HG02571 (cell line): ENCODE results near the gene KCNK13.
"Not testable (repeated sequence)": the region's sequence is repeated elsewhere in the genome, so short reads cannot be mapped to it uniquely, and the experiment has no call there.

ENCODE experiments used
- ATAC-seq: cut with Tn5 transposase; IDR thresholded peaks from one replicate; pipeline ENCODE4 v1.9.1; 2021; ENCODE audit warnings: mild to moderate bottlenecking, moderate library complexity; ENCODE audit not compliant: unreplicated experiment

The KCNK13 gene

GRCh38 chr14:90061685-90062126 is at the start of gene KCNK13:
Gene KCNK13 (plus strand): TSS chr14:90061994. CDS start chr14:90062206, 212 bp downstream.
- ATAC-seq, result no peak

DNA sequence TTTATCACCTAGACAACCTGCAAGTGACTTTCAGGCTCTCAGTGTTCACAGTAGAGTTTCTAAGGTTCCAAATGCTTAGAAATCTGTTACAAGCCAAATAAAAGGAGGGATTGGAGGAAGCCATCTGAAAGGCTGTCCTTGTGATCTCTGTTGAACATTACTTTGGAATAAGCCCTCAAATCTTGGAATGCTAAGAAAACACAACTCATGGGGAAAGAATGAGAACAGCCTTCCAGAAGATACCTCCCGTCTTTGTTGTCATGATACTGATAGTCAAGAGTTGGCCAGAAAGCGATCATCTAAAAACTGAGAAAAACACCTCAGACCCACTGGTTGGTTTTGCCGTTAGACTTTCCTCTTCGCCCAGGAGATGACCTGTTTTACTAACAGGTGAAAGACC is 44.4 kb upstream of the KCNK13 start:
- ATAC-seq, result no peak

GRCh38 chr14:90019824-90020523 is 41.8 kb upstream of the KCNK13 start:
- no peak for ATAC-seq

DNA sequence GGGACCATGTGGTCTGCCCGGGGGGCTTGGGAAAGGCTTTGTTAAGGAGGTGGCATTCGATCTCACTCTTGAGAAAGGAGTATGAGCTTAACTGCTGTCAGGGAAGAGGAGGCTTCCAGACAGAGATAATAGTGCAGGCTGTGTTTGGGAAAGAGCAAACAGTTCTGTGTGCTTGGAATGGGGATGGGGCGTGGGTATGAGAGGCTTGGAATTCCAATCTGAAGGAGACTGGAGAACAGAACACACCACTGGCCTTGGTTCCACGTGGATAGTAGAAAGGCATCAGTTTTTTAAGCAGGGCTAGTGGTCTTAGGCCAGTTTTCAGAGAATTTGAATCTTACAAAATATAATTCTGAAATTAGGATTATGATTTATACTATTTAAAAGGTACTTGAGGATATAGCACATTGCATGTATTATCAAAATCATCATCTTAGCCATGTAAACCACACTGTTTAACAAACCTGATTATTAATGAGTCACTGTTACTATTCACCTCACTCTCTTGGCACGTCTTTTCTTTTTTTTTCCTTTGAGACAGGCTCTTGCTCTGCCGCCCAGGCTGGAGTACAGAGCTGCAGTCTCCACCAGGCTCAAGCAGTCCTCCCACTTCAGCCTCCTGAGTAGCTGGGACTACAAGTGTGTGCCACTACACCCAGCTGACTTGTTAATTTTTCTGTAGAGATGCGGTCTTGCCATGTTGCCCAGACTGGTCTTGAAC is 38.5 kb upstream of the KCNK13 start:
- no peak for ATAC-seq

GRCh38 chr14:90024910-90025309 is 36.9 kb upstream of the KCNK13 start:
- no peak for ATAC-seq

GRCh38 chr14:90026608-90027007 is 35.2 kb upstream of the KCNK13 start:
- ATAC-seq, result not testable (repeated sequence)

- no peak for ATAC-seq
Observed at GRCh38 chr14:90027842-90028241, 34.0 kb upstream of the KCNK13 start.

DNA sequence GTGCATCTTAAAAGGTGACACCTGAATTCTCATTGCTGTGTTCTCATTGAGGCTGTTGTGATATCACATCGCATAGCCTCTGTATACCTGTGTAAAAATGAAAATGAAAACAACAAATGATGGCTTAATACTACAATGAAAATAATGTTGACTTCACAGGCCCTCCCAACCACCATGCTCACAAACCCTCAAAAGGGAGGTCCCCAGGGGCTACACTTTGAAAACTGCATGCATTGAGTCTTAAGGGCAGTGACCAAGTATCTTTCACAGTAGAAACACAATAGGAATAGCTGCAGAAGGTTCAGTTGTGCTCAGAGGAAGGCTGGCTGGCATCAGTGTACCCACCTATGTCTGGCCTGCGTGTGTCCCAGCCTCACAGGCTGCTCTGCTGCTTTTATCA is 27.6 kb upstream of the KCNK13 start:
- no peak for ATAC-seq

- ATAC-seq, result no peak
Observed at GRCh38 chr14:90034835-90035525, 26.8 kb upstream of the KCNK13 start.

GRCh38 chr14:90039253-90040010 is 22.4 kb upstream of the KCNK13 start:
- no peak for ATAC-seq

DNA sequence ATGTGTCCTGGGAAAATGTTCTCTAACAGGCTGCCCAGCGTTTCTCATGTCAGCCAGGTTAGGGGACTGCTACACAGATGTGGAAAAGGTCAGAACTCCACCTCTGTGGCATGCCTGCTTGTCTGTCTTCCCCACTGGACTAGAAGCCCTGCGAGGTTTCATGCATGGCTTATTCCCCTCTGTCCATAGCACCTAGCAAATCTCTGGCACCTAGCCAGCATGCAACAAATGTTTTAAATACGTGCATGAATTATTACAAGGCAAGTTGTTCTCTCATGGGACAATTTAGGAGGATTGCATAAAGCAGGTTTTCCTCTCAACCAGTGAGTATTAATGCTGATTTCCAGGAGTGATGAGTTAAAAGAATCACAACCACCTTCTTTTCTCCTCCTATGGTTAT is 21.4 kb upstream of the KCNK13 start:
- ATAC-seq, result no peak

DNA sequence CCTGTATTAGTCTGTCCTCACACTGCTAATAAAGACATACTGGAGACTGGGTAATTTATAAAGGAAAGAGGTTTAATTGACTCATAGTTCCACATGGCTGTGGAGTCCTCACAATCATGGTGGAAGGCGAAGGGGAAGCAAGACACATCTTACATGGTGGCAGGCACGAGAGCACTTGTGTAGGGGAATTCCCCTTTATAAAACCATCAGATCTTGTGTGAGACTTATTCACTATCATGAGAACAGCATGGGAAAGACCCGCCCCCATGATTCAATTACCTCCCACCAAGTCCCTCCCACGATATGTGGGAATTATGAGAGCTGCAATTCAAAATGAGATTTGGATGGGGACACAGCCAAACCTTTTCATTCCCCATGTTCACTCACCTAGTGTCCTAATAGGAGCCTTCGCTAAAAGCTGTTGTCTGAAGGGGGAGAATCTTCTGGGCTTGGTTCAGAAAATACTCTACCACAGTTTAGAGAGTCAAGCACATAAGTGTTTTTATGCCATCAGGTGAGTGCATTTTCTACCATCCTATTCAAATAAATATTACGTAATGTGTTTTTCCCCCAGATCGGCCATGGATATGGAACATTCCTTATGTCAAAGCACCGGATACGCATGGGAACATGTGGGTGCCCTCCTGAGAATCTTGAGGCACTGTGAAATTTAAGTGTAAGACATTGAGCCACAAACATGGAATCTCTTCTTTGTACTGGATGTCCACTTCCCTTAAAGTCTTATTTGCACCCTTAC is 19.1 kb upstream of the KCNK13 start:
- ATAC-seq, result no peak

GRCh38 chr14:90045616-90046015 is 16.2 kb upstream of the KCNK13 start:
- no peak for ATAC-seq

DNA sequence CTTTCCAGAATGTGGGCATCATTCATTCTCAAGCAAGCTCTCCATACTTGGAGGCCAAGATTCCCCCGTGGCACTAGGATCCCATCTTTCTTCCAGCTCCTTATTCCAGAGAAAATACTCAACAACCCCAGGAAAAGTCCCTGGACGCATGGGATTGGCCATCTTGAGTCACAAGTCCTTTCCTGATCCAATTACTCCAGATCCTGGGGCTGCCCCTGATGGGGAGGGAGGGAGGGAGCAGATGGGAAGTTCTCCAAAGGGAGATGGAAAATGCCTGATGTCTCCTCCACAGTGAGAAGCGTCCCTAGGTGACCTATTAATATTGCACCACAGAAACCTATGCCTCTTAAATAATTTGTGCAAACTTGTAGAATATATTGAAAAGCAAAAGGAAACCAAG is 12.4 kb upstream of the KCNK13 start:
- no peak for ATAC-seq

DNA sequence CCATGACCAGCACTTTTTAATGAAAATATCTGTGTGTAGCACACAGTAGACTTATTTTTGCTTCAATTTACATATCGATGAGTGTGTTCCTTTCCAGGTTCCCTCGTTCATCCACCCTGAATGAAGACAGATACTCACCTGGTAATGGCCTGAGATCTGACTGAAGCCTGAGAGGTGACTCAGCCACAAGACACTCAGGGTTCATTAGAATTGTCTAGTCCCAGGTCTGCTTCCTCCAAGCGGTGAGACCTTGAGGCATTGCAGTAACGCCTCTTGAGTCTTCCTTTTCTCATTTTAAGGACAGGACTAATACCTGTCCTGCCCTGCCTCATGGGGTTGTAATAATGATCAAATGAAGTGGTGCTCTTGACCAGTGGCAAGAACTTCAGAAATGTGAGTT is 11.5 kb upstream of the KCNK13 start:
- no peak for ATAC-seq

- ATAC-seq, result no peak
Observed at GRCh38 chr14:90053044-90053443, 8.8 kb upstream of the KCNK13 start.

- ATAC-seq, result no peak
Observed at GRCh38 chr14:90054803-90055202, 7.0 kb upstream of the KCNK13 start.

DNA sequence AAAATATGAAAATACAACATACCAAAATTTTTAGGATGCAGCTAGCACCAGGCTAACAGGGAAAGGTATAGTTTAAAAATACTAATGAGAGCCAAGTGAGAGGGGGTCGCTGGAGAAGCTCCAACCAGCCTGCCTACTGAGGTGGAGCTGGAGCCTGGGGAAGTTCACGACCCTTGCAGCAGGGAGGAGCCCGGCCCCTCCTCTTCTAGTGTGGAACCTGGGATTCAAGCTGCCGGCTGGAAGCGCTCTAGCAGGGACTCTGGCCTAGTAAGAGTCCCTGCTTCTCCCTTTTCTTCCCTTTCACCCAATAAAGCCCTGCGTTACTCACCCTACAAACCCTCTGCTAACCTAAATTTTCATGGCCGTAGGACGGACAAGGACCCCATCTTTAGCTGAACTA is 5.0 kb upstream of the KCNK13 start:
- ATAC-seq, result no peak

DNA sequence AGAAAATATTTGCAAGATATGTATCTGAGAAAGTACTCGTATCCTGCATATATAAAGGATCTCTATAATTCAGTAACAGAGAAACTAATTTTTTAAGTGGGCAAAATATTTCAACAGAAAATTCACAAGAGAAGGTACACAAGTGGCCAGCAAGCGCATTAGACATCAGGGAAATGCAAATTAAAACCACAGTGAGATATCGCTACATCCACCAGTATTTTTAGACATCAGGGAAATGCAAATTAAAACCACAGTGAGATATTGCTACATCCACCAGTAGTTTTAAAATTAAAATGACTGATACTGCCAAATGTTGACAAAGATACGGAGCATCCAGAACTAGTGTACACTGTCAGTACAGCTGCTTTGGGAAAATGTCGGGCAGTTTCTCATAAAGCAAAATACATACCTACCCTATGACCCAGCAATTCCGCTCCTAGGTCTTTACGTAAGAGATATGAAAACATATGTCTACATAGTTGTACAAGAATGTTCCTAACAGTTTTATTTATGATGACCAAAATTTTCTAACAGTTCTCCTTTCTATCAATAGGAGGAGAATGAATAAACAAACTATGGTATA is 2.8 kb upstream of the KCNK13 start:
- ATAC-seq, result no peak

DNA sequence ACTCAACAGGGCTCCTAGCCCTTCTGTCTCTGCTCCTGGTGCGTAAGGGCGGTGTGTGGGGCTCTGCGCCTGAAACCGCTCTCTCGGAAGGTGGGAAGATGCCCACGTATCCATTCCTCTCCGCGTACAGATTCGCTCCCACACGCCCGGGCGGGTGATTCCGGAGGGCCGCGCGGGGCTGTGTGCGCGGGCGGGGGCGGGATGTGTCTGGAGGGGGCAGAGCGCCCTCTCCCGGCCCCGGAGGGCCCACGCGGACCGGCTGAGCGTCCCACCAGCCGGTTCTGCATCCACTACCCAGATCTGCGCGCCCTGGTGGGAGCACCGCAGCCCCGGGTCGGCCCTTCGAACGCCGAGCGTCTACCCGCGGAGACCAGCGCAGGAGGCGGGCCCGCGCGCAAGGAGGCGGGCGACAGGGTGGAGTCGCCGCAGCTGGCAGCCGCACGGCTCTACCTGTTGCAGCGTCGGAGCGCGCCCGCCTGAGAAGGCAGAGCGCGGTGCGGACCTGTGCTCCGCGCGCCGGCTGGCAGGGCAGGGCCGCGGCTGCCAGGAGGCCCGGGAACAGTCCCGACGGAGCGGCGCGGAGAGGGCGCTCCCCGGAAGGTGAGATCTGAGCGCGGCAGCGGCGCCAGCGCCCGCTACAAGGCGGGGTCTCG is 1.4 kb upstream of the KCNK13 start:
- peak; percentile 43 for ATAC-seq
